Measurements from ENCODE around the gene PIH1D1. TPM values are rescaled to one million over a fixed set of nuclear protein-coding genes. Genes with fewer than 3 reads are reported as not detected.

The PIH1D1 gene
- total RNA-seq, 1 experiment from 2014 or later = 99.2 TPM

- DNase-seq (ENCODE audit: low spot score) = no peak
Measured at GRCh38 chr19:49420227-49420626, 31.4 kb downstream of the PIH1D1 start.

DNA sequence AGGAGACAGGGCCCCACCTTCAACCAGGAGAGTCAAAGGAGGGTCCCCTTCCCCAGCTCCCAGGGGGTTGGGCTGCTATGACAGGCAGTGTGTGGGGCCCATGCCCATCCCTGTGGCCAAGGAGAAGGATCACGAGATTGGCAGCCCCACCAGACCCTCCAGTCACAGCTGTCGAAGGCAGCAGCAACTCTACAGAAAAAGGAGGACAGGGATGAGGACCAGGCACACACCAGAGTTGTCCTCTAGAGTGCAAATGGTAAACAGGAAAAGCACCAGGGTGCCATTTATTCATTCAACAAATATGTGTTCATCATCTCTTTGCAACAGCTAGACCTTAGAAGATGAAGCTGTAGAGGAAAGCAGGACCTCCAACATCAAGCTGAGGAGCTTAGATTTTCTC is 32.4 kb downstream of the PIH1D1 start:
- DNase-seq (ENCODE audit: low spot score) = no peak

DNA sequence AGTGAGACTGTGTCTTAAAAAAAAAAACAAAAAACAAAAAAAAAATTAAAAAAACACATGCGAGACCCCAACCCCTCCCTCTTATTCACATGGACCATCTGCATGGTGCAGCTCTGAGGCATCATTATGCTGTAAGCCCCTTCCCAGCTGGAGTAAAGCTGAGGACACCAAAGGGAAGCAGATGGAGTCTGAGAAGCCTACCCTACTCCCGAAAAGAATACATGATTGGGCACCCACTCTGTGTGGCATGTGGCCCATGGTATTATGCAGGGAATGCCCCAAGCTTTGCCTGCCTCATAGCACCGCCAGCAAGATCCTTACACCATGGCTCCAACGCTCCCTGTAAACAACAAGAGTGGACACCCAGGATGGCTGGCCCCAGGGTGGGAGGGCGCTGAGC is 33.1 kb downstream of the PIH1D1 start:
- no peak for DNase-seq (ENCODE audit: low spot score)

- no peak for DNase-seq (ENCODE audit: low spot score)
Measured at GRCh38 chr19:49417088-49417487, 34.5 kb downstream of the PIH1D1 start.

- no peak for DNase-seq (ENCODE audit: low spot score)
Measured at GRCh38 chr19:49415810-49416200, 35.8 kb downstream of the PIH1D1 start.

- DNase-seq (ENCODE audit: low spot score) = no peak
Measured at GRCh38 chr19:49415102-49415809, 36.4 kb downstream of the PIH1D1 start.

- DNase-seq (ENCODE audit: low spot score) = no peak
Measured at GRCh38 chr19:49414256-49414655, 37.4 kb downstream of the PIH1D1 start.

DNA sequence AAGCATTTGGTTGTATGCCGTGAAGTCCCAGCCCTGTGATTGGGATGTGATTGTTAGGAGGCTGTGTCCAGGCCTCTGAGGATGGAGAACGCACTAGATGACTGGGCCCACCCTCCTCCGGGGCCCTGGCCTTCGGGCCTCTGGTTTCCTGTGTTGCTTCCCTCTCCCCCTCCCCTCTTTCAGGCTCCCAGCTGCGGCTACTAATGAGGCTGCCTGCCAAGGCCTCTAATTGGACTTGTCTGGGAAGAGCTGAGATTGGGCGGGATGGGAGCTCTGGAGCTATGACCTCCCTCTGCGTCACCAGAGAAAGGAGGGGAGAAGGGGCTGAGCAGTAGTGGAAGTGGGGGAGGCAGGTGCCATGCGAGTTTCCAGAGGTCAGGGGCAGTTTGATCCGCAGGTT is 38.3 kb downstream of the PIH1D1 start:
- DNase-seq (ENCODE audit: low spot score) = no peak

DNA sequence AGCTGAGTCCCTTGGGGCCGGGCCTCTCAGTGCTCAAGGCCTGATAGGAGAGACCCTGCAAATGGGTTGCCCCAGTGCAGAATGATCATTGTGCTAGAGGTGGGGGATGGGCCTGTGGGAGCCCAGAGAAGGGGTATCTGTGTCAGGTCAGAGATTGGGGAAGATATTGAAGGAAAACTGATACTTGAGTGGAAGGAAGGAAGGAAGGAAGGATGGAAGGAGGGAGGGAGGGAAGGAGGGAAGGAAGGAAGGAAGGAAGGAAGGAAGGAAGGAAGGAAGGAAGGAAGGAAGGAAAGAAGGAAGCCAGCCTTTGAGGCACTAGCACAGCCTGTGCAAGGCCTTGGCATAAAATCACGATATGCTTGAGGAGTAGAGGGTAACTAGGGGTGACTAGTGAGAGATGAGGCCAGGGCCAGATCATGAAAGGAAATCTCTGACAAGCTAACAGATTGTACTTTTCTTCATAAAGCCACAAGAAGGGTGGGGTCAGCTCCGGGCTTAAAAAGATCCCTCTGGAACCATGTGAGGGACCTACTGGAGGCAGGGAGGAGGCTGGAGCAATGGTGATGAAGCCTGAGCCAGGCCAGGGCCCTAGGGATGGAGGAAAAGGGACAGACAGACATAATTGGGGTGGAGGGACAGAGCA is 39.8 kb downstream of the PIH1D1 start:
- DNase-seq (ENCODE audit: low spot score) = no peak

- DNase-seq (ENCODE audit: low spot score) = no peak
Measured at GRCh38 chr19:49409441-49410029, 42.1 kb downstream of the PIH1D1 start.

DNA sequence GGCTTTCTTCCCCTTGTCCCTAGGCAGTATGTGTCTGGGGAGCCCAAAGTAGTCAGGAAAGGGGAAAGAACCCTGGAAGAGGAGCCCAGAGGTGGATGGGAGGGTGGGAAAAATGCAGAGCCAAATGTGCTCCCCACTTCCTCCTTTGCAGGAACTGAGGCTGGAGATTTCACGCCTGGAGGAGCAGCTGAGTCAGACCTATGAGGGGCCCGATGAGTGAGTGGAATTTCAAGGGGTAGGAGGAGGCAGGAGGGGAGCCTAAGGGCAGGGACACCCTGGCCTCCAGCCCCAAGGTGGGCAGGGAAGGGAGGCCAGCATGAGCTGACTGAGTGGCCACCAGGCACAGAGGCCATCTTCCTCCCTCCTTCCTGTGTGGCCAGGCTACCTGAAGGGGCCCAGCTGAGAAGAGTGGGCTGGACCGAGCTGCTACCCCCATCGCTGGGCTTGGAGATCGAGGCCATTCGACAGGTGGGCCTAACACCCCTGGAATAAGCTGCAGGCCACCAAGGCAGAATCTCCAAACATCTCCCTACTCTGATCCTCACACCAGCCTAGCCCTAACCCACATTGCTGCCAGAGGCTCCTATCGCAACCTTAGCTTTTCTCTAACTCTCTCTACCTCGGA is 42.7 kb downstream of the PIH1D1 start:
- no peak for DNase-seq (ENCODE audit: low spot score)

- no peak for DNase-seq (ENCODE audit: low spot score)
Measured at GRCh38 chr19:49407482-49408015, 44.1 kb downstream of the PIH1D1 start.

GRCh38 chr19:49407079-49407478 is 44.5 kb downstream of the PIH1D1 start:
- DNase-seq (ENCODE audit: low spot score) = no peak

DNA sequence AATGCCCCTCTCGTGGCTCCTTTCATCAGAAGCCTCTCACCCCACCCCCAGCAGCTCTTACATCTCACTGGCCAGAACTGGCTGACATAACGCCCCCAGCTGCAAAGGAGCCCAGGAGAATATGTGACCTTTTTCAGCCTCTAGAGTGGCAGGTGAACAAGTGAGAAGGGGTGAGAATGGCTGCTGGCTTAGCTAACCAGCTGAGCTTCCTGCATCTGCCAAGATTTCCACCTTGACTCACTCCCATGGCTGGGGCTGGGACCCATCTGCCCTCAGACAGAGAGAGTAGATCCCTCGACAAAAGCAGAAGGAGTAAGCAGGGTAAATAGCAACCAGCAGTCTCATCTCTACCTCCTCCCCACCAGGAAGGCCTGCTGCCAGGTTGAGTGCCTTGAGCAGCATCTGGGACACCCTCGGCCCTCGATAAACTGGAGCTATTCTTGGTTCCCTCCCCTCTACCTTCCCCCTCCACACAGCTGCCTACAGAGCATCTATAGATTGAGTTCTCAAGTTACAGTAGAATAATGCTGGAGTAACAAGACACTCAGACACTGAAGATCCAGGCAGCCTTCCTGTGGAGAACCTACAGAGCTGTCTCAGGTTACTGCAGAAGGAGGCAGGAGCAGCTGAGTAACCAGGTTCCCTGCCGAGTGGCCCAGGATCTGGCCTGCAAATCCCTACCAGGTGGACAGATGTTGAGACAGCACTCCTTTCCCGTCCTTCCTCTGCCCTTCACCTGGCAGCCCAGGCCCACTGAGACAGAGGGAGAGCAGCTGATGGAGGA is 48.0 kb downstream of the PIH1D1 start:
- DNase-seq (ENCODE audit: low spot score) = no peak

GRCh38 chr19:49400029-49400428 is 51.6 kb downstream of the PIH1D1 start:
- no peak for DNase-seq (ENCODE audit: low spot score)

GRCh38 chr19:49398931-49399330 is 52.7 kb downstream of the PIH1D1 start:
- no peak for DNase-seq (ENCODE audit: low spot score)

GRCh38 chr19:49398001-49398615 is 53.5 kb downstream of the PIH1D1 start:
- DNase-seq (ENCODE audit: low spot score) = no peak

DNA sequence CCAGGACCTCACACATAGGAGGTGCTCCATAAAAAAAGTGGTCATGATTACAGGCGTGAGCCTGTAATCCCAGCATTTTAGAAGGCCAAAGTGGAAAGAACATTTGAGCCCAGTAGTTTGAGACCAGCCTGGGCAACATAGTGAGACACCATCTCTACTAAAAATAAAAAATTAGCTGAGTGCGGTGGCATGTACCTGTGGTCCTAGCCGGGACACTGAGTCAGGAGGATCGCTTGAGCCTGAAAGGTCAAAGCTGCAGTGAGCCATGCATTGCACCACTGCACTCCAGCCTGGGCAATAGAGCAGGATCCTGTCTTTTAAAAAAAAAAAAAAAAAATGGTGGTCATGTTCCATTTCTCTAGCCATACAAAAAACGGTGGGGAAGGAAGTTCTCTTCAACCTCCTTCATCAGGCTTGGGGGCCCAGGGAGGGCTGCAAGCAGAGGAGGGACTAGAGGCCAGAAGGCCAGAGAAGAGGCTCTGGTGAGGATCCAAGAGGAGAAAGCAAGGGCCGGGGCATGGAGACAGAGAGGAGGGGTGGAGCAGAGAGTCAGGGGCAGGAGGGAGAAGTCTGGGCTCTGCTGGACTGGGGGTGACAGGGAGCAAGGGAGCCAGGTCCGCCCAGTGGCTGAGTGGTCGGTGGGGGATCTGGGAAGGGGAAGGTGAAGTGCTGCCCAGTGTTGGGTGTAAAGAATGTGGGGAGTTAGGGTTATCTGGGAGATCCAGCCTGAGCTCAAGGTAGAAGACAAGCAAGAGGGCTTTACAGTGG is 54.7 kb downstream of the PIH1D1 start:
- DNase-seq (ENCODE audit: low spot score) = no peak

Measured in H4 (cell line).